Calu3 (cell line): ENCODE data around the gene NRDC. TPM values are rescaled to one million over a fixed set of nuclear protein-coding genes. Genes with fewer than 3 reads are reported as not detected.

Source experiments
- BruUV-seq: library from RNA; stranded (reverse); fragments of 400-500 nt; replicated peaks from 2 replicates; lab custom pipeline; 2021; lab: Mats Ljungman, UMichigan
- CTCF ChIA-PET: fragments of 300-600 bp; sonication (Branson Sonifier 250); formaldehyde crosslinking; loops from one replicate; lab custom pipeline; 2022; ENCODE audit warnings: antibody characterized with exemption; lab: Charles Lee
- DNase-seq: peaks from one replicate; pipeline ENCODE4 v3.0.0; 2022
- H3K27ac Mint-ChIP-seq: one replicate; pipeline ENCODE4 v1.8.0; 2022; ENCODE audit warnings: mixed read lengths; ENCODE audit not compliant: unreplicated experiment
- H3K27me3 Mint-ChIP-seq: one replicate; pipeline ENCODE4 v1.8.0; 2022; ENCODE audit warnings: mixed read lengths; ENCODE audit not compliant: unreplicated experiment
- H3K36me3 Mint-ChIP-seq: one replicate; pipeline ENCODE4 v1.8.0; 2022; ENCODE audit warnings: mild to moderate bottlenecking, moderate library complexity, mixed read lengths; ENCODE audit not compliant: insufficient read depth, unreplicated experiment
- H3K4me1 Mint-ChIP-seq: one replicate; pipeline ENCODE4 v1.8.0; 2022; ENCODE audit warnings: mild to moderate bottlenecking, low read depth, mixed read lengths; ENCODE audit not compliant: unreplicated experiment
- H3K4me3 Mint-ChIP-seq: one replicate; pipeline ENCODE4 v1.8.0; 2022; ENCODE audit warnings: mild to moderate bottlenecking, low read depth, moderate library complexity, mixed read lengths; ENCODE audit not compliant: unreplicated experiment
- H3K9me3 Mint-ChIP-seq: one replicate; pipeline ENCODE4 v1.8.0; 2022; ENCODE audit warnings: low read depth, mixed read lengths; ENCODE audit not compliant: unreplicated experiment
- CTCF ChIP-seq: fragments of 200-600 bp; IDR thresholded peaks from one replicate; pipeline ENCODE4 v1.8.0; 2022; ENCODE audit warnings: antibody characterized with exemption; ENCODE audit not compliant: unreplicated experiment
- intact Hi-C: fragments of 100-400 bp; cut with micrococcal nuclease; formaldehyde crosslinking; loops from one replicate; pipeline ENCODE4 v1.10.0; 2022; ENCODE audit not compliant: unreplicated experiment
- microRNA-seq: library from miRNA; unstranded; fragments of <30 nt; microRNA quantifications from one replicate; pipeline ENCODE4 v1.2.0, GENCODE V29; 2022
- total RNA-seq: library from RNA; stranded (reverse); gene quantifications from 2 replicates; pipeline ENCODE4 v1.2.3, GENCODE V29; 2022

Gene NRDC
- total RNA-seq, 1 experiment from 2014 or later, result 176 TPM

GRCh38 chr1:51745304-51745570 lies 133.3 kb downstream of the NRDC start:
- no TSS peak for BruUV-seq
- Mint-ChIP-seq H3K9me3 (no peaks in the 10 kb centered on the region), H3K4me1 (peaks cover 17% of the 10 kb centered on the region), H3K27me3 (no peaks in the 10 kb centered on the region), H3K4me3 (no peak overlapping the region), H3K27ac (no peak overlapping the region), H3K36me3 (peaks cover 4% of the 10 kb centered on the region)
- DNase-seq, result no peak
- intact Hi-C loops, result no loop called here
- no peak for TF ChIP-seq CTCF
- CTCF ChIA-PET, result no interaction called here

DNA sequence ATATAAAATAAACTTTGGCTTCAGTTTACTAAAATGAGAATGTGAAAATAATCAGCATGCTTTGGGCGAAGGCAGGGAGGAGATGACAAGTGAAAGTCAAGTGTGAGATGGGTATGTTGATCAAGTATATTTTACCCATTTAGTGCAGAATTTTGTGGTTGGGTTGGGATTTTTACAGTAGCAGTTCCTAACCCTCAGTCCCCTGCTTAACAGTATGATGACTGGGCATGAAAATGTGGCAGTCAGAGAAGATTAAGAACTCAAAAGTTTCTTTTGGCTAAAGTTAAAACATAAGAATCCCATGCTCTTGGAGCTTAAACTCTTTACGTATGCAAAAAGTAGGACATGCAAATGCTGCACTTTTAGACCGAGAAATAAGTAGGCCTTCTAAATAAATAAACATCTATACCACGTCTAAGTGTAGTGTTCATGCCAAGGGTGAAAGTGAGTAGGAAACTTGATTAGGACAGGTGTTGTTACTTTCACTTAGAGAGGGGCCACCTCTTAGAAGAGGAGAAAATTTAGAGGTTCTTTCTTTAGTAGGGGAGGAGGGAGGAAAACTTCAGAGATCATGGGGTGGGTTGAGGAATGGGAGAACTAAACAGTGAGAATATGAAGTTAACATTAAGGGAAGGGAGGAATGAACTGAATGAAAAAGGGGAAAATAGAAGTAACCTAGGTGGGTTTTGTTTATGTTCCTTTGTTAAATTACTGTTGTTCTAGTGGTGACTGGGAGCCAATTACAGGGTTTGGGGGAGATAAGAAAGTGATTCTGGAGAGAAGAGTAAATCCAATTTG lies 133.8 kb downstream of the NRDC start:
- intact Hi-C loops, result no loop called here
- H3K27ac Mint-ChIP-seq, result no peak overlapping the region
- DNase-seq, result no peak
- H3K27me3 Mint-ChIP-seq, result no peaks in the 10 kb centered on the region
- no peaks in the 10 kb centered on the region for H3K9me3 Mint-ChIP-seq
- BruUV-seq, result no TSS peak
- no peak for TF ChIP-seq CTCF
- H3K4me3 Mint-ChIP-seq, result no peak overlapping the region
- peaks cover 4% of the 10 kb centered on the region for H3K36me3 Mint-ChIP-seq
- CTCF ChIA-PET, result no interaction called here
- peaks cover 23% of the 10 kb centered on the region for H3K4me1 Mint-ChIP-seq

GRCh38 chr1:51741121-51741681 lies 137.3 kb downstream of the NRDC start:
- DNase-seq, result no peak
- peaks cover 43% of the 10 kb centered on the region for H3K4me1 Mint-ChIP-seq
- H3K27ac Mint-ChIP-seq, result no peak overlapping the region
- H3K9me3 Mint-ChIP-seq, result no peaks in the 10 kb centered on the region
- CTCF ChIA-PET, result interaction anchor here (0.5 kb wide), 1 partner anchor 923 kb away, joined by 3 read pairs; no protein-coding TSS in a partner anchor
- intact Hi-C loops, result no loop called here
- BruUV-seq, result no TSS peak
- no peak overlapping the region for H3K4me3 Mint-ChIP-seq
- no peaks in the 10 kb centered on the region for H3K27me3 Mint-ChIP-seq
- TF ChIP-seq CTCF, result no peak
- no peaks in the 10 kb centered on the region for H3K36me3 Mint-ChIP-seq

GRCh38 chr1:51740652-51741051 lies 137.9 kb downstream of the NRDC start:
- H3K9me3 Mint-ChIP-seq, result no peaks in the 10 kb centered on the region
- no peak overlapping the region for H3K4me3 Mint-ChIP-seq
- H3K4me1 Mint-ChIP-seq, result peaks cover 45% of the 10 kb centered on the region
- TF ChIP-seq CTCF, result no peak
- intact Hi-C loops, result no loop called here
- DNase-seq, result no peak
- CTCF ChIA-PET, result no interaction called here
- no peaks in the 10 kb centered on the region for H3K36me3 Mint-ChIP-seq
- no TSS peak for BruUV-seq
- H3K27me3 Mint-ChIP-seq, result no peaks in the 10 kb centered on the region
- H3K27ac Mint-ChIP-seq, result no peak overlapping the region

Small RNA genes lying within 50 kb of the gene (microRNA-seq; reads per million reads assigned to microRNA genes)
- gene MIR761, result not detected

Other genes starting within 250 kb of the NRDC start
- gene RAB3B, start 112.0 kb upstream of the NRDC start, total RNA-seq, result 0.31 and 0.49 TPM in 2 replicates
- 9.1 and 11.8 TPM in 2 replicates for gene KTI12, start 155.1 kb upstream of the NRDC start, total RNA-seq
- gene TXNDC12, start 176.5 kb upstream of the NRDC start, total RNA-seq, result 51.6 and 68.9 TPM in 2 replicates
- gene BTF3L4, start 177.6 kb upstream of the NRDC start, total RNA-seq, result 60.8 and 70.4 TPM in 2 replicates